Activated CD8-positive, alpha-beta memory T cell treated with anti-CD3 and anti-CD28 coated beads, Interleukin-2, amount 50 U/mL, for 1 hour (primary cell): ENCODE results near the gene ERAP2.

ENCODE experiments used
- DNase-seq: peaks from one replicate; pipeline ENCODE4 v3.0.0-alpha.2; 2020; ENCODE audit errors: extremely low read depth

The ERAP2 gene

GRCh38 chr5:96931605-96932004, 55.3 kb downstream of the ERAP2 start:
- DNase-seq, result no peak

- DNase-seq, result no peak
These were observed 55.7 kb downstream of the ERAP2 start for GRCh38 chr5:96932026-96932425.

GRCh38 chr5:96933764-96934707, 57.7 kb downstream of the ERAP2 start:
- DNase-seq, result no peak

GRCh38 chr5:96934708-96935558, 58.6 kb downstream of the ERAP2 start:
- DNase-seq, result peak; percentile 82

- DNase-seq, result peak; percentile 78
These were observed 59.5 kb downstream of the ERAP2 start, which contains the start of gene LNPEP for GRCh38 chr5:96935559-96936430. LNPEP (plus strand) TSS chr5:96936080; CDS start chr5:96936156, 76 bp downstream.

GRCh38 chr5:96936431-96937320, 60.4 kb downstream of the ERAP2 start:
- no peak for DNase-seq

GRCh38 chr5:96940586-96940985, 64.3 kb downstream of the ERAP2 start:
- no peak for DNase-seq

GRCh38 chr5:96941140-96941539, 64.8 kb downstream of the ERAP2 start:
- DNase-seq, result no peak

- no peak for DNase-seq
These were observed 65.8 kb downstream of the ERAP2 start for GRCh38 chr5:96942078-96942477.

GRCh38 chr5:96942911-96943310, 66.6 kb downstream of the ERAP2 start:
- DNase-seq, result no peak

GRCh38 chr5:96943799-96944198, 67.5 kb downstream of the ERAP2 start:
- no peak for DNase-seq

- DNase-seq, result no peak
These were observed 69.0 kb downstream of the ERAP2 start for GRCh38 chr5:96945144-96945897.

- DNase-seq, result no peak
These were observed 70.1 kb downstream of the ERAP2 start for GRCh38 chr5:96946381-96946780.

- no peak for DNase-seq
These were observed 75.9 kb downstream of the ERAP2 start for GRCh38 chr5:96952118-96952750.

GRCh38 chr5:96952974-96953730, 76.9 kb downstream of the ERAP2 start:
- DNase-seq, result no peak

GRCh38 chr5:96957254-96958049, 81.2 kb downstream of the ERAP2 start:
- no peak for DNase-seq

- DNase-seq, result no peak
These were observed 82.7 kb downstream of the ERAP2 start for GRCh38 chr5:96958977-96959376.

GRCh38 chr5:96961053-96961452, 84.8 kb downstream of the ERAP2 start:
- no peak for DNase-seq
